Duodenal mucosa (tissue), 2 donors: ENCODE data around the gene LRP11.

Source experiments
- H3K27ac ChIP-seq: one replicate; pipeline ENCODE4 v1.7.0; 2013; ENCODE audit warnings: low read depth, low read length
- H3K27me3 ChIP-seq, 2 donors: one replicate each; pipeline ENCODE4 v1.7.0; 2013; ENCODE audit warnings: low read length in 2 of 2, control low read depth in 1 of 2; ENCODE audit not compliant: insufficient read depth in 2 of 2, control insufficient read depth in 1 of 2
- H3K36me3 ChIP-seq, 2 donors: one replicate each; pipeline ENCODE4 v1.7.0; 2013; ENCODE audit warnings: low read length in 2 of 2, control low read depth in 1 of 2; ENCODE audit not compliant: insufficient read depth in 2 of 2, control insufficient read depth in 1 of 2
- H3K4me1 ChIP-seq, 2 donors: one replicate each; pipeline ENCODE4 v1.7.0; 2013; ENCODE audit warnings: low read length in 2 of 2, control low read depth in 1 of 2; ENCODE audit not compliant: insufficient read depth in 2 of 2, control insufficient read depth in 1 of 2
- H3K4me3 ChIP-seq, 2 donors: one replicate each; pipeline ENCODE4 v1.7.0; 2013; ENCODE audit warnings: low read length in 2 of 2, low read depth in 1 of 2
- H3K9ac ChIP-seq, 2 donors: one replicate each; pipeline ENCODE4 v1.7.0; 2013; ENCODE audit warnings: low read length in 2 of 2, low read depth in 1 of 2
- H3K9me3 ChIP-seq, 2 donors: one replicate each; pipeline ENCODE4 v1.7.0; 2013; ENCODE audit warnings: low read length in 2 of 2, control low read depth in 1 of 2; ENCODE audit not compliant: control insufficient read depth in 1 of 2

The LRP11 gene

GRCh38 chr6:149809798-149810197 lies 54.4 kb downstream of the LRP11 start:
- H3K9me3 ChIP-seq = no peaks in the 10 kb centered on the region
- peaks cover 5 to 9% of the 10 kb centered on the region in 2 donors for H3K36me3 ChIP-seq
- no peaks in the 10 kb centered on the region for H3K4me1 ChIP-seq
- H3K27me3 ChIP-seq = no peaks in the 10 kb centered on the region
- H3K4me3 ChIP-seq = no peak overlapping the region
- H3K9ac ChIP-seq = no peak overlapping the region
- no peak overlapping the region for H3K27ac ChIP-seq

GRCh38 chr6:149806127-149806526 lies 58.0 kb downstream of the LRP11 start:
- no peaks in the 10 kb centered on the region for H3K4me1 ChIP-seq
- H3K4me3 ChIP-seq = no peak overlapping the region
- H3K36me3 ChIP-seq = peaks cover under 1 to 19% of the 10 kb centered on the region in 2 donors
- no peak overlapping the region for H3K27ac ChIP-seq
- no peak overlapping the region for H3K9ac ChIP-seq
- H3K9me3 ChIP-seq = no peaks in the 10 kb centered on the region
- no peaks in the 10 kb centered on the region for H3K27me3 ChIP-seq

- H3K4me3 ChIP-seq = no peak overlapping the region
- no peak overlapping the region for H3K27ac ChIP-seq
- H3K9ac ChIP-seq = no peak overlapping the region
- H3K4me1 ChIP-seq = no peaks in the 10 kb centered on the region
- H3K27me3 ChIP-seq = no peaks in the 10 kb centered on the region
- H3K9me3 ChIP-seq = no peaks in the 10 kb centered on the region
- H3K36me3 ChIP-seq = peaks cover 4 to 32% of the 10 kb centered on the region in 2 donors
These were observed 80.6 kb downstream of the LRP11 start for GRCh38 chr6:149783551-149783950.

GRCh38 chr6:149782337-149782736 lies 81.8 kb downstream of the LRP11 start:
- H3K36me3 ChIP-seq = peaks cover 4 to 34% of the 10 kb centered on the region in 2 donors
- H3K4me1 ChIP-seq = no peaks in the 10 kb centered on the region
- H3K27me3 ChIP-seq = no peaks in the 10 kb centered on the region
- H3K27ac ChIP-seq = no peak overlapping the region
- H3K9me3 ChIP-seq = no peaks in the 10 kb centered on the region
- no peak overlapping the region for H3K4me3 ChIP-seq
- H3K9ac ChIP-seq = no peak overlapping the region

- Histone ChIP-seq H3K4me1 (no peaks in the 10 kb centered on the region), H3K4me3 (no peak overlapping the region), H3K9me3 (no peaks in the 10 kb centered on the region), H3K27me3 (no peaks in the 10 kb centered on the region), H3K9ac (no peak overlapping the region), H3K27ac (no peak overlapping the region), H3K36me3 (peaks cover 4 to 34% of the 10 kb centered on the region in 2 donors)
These were observed 82.4 kb downstream of the LRP11 start for GRCh38 chr6:149781715-149782114.

- no peaks in the 10 kb centered on the region for H3K4me1 ChIP-seq
- H3K9ac ChIP-seq = no peak overlapping the region
- no peaks in the 10 kb centered on the region for H3K9me3 ChIP-seq
- H3K36me3 ChIP-seq = peaks cover 4 to 42% of the 10 kb centered on the region in 2 donors
- no peak overlapping the region for H3K4me3 ChIP-seq
- no peaks in the 10 kb centered on the region for H3K27me3 ChIP-seq
- no peak overlapping the region for H3K27ac ChIP-seq
These were observed 84.6 kb downstream of the LRP11 start for GRCh38 chr6:149779644-149779963.

- Histone ChIP-seq H3K9me3 (no peaks in the 10 kb centered on the region), H3K4me1 (no peaks in the 10 kb centered on the region), H3K36me3 (peaks cover 4 to 32% of the 10 kb centered on the region in 2 donors), H3K9ac (no peak overlapping the region), H3K4me3 (no peak overlapping the region), H3K27ac (no peak overlapping the region), H3K27me3 (no peaks in the 10 kb centered on the region)
These were observed 86.5 kb downstream of the LRP11 start for GRCh38 chr6:149777624-149778023.

GRCh38 chr6:149771925-149772324 lies 92.2 kb downstream of the LRP11 start:
- Histone ChIP-seq H3K9ac (no peak overlapping the region), H3K36me3 (peaks cover 4 to 35% of the 10 kb centered on the region in 2 donors), H3K4me3 (no peak overlapping the region), H3K27ac (no peak overlapping the region), H3K27me3 (no peaks in the 10 kb centered on the region), H3K9me3 (no peaks in the 10 kb centered on the region), H3K4me1 (no peaks in the 10 kb centered on the region)

- Histone ChIP-seq H3K36me3 (peaks cover 4 to 36% of the 10 kb centered on the region in 2 donors), H3K27me3 (no peaks in the 10 kb centered on the region), H3K4me3 (no peak overlapping the region), H3K9ac (no peak overlapping the region), H3K9me3 (no peaks in the 10 kb centered on the region), H3K27ac (no peak overlapping the region), H3K4me1 (no peaks in the 10 kb centered on the region)
These were observed 93.0 kb downstream of the LRP11 start for GRCh38 chr6:149771185-149771584.

GRCh38 chr6:149769676-149770075 lies 94.5 kb downstream of the LRP11 start:
- Histone ChIP-seq H3K27ac (no peak overlapping the region), H3K36me3 (peaks cover 4 to 32% of the 10 kb centered on the region in 2 donors), H3K4me1 (no peaks in the 10 kb centered on the region)

More at GRCh38 chr6:149769676-149770075, 94.5 kb downstream of the LRP11 start:
- no peak overlapping the region for H3K4me3 ChIP-seq
- no peaks in the 10 kb centered on the region for H3K27me3 ChIP-seq
- no peak overlapping the region for H3K9ac ChIP-seq
- H3K9me3 ChIP-seq = no peaks in the 10 kb centered on the region
